Mucosa of descending colon (tissue), 3 donors: ENCODE results near the gene FAM217B. TPM values are rescaled to one million over a fixed set of nuclear protein-coding genes. Genes with fewer than 3 reads are reported as not detected.
A peak's percentile ranks its signal among the peaks of the same experiment; 100 is the strongest.
"Not testable (repeated sequence)": the region's sequence is repeated elsewhere in the genome, so short reads cannot be mapped to it uniquely, and the experiment has no call there.

Experiments used
- ATAC-seq: fragments of 200-7000 bp; cut with Tn5 transposase; one replicate; pipeline ENCODE4 v1.9.1; 2020; ENCODE audit warnings: mild to moderate bottlenecking, moderate library complexity
- DNase-seq, 3 donors: peaks; one replicate each; pipeline ENCODE4 v3.0.0-alpha.2; 2020
- H3K36me3 ChIP-seq: fragments of 200-600 bp; one replicate; pipeline ENCODE4 v1.8.0; 2021; ENCODE audit warnings: low read depth, mild to moderate bottlenecking
- H3K4me1 ChIP-seq: fragments of 200-600 bp; one replicate; pipeline ENCODE4 v1.8.0; 2021; ENCODE audit warnings: low read depth, mild to moderate bottlenecking
- H3K4me3 ChIP-seq: fragments of 200-600 bp; one replicate; pipeline ENCODE4 v1.8.0; 2021; ENCODE audit warnings: mild to moderate bottlenecking
- H3K9me3 ChIP-seq: fragments of 200-600 bp; one replicate; pipeline ENCODE4 v1.8.0; 2021; ENCODE audit warnings: mild to moderate bottlenecking
- CTCF ChIP-seq: fragments of 200-600 bp; IDR thresholded peaks from one replicate; pipeline ENCODE4 v1.8.0; 2022; ENCODE audit warnings: antibody characterized with exemption, mild to moderate bottlenecking
- intact Hi-C, 2 donors: fragments of 100-400 bp; cut with DNase I in 1 of 2; cut with micrococcal nuclease in 1 of 2; formaldehyde crosslinking; loops; one replicate each; pipeline versions ENCODE4 v1.11.0 to v1.11.1; 2022; cut with DNase I, micrococcal nuclease
- total RNA-seq, 3 donors: library from RNA; stranded (reverse); fragmentation: NEBNext Ultra II Directional in 2 of 3; extraction: Animal tissue kit (Norgen Biotek cat#: 25700) in 2 of 3; gene quantifications; one replicate each; pipeline versions ENCODE4 v1.2.1 to v1.2.4, GENCODE V29; 2021 to 2023
- donor health status: DM: no; HTN: no; CAD: no; lungs with moderate emphysema.
- donor health status: DM: no; HTN: no; CAD: no.
- donor health status: DM: no; HTN: yes; CAD: no.

The FAM217B gene
- total RNA-seq, 3 donors from 2014 or later: 8.2 to 19.0 (median 9.8) TPM

GRCh38 chr20:59954718-59955117 lies 14.5 kb downstream of the FAM217B start:
- no peak overlapping the region for H3K4me3 ChIP-seq
- intact Hi-C loops: no loop called here
- ATAC-seq: no peak
- H3K4me1 ChIP-seq: no peaks in the 10 kb centered on the region
- no peak for TF ChIP-seq CTCF
- DNase-seq: no peak
- H3K9me3 ChIP-seq: no peaks in the 10 kb centered on the region
- H3K36me3 ChIP-seq: no peaks in the 10 kb centered on the region

DNA sequence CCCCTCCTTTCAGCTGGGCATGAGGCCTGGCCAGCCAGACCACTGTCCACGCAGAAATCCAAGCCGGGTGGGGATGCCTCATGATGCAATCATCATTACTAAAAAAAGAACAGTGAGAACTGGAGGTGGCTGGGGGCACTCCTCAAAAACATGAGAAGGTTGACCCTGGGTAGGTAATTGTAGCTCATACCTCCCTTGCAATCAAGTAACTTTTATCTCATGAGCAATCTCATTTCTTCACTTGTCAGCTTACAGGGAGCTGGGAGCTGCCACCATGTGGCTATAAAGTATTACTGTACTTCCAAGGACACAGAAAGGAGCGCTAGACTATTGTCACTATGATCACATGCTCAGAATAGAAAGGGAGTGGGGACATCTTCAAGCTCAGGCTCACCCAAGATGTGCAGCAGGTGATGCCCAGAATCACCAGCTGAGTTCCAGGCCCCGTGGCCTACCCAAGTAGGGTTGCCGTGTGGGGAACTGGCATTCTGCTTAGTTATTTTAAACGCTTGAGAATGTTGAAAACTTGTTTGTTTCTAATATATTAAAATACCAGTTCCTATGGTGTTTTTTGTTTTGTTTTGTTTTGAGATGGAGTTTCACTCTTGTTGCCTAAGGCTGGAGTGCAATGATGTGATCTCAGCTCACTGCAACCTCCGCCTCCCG lies 15.1 kb downstream of the FAM217B start:
- peak; percentile 83 for ATAC-seq

GRCh38 chr20:59957568-59957967 lies 17.4 kb downstream of the FAM217B start:
- H3K4me1 ChIP-seq, DNase-seq, intact Hi-C loops, H3K4me3 ChIP-seq, H3K9me3 ChIP-seq, H3K36me3 ChIP-seq: not testable (repeated sequence)
- peak; percentile 56 for ATAC-seq

More for the DNA sequence above, 15.1 kb downstream of the FAM217B start:
- intact Hi-C loops: no loop called here
- Histone ChIP-seq H3K9me3 (no peaks in the 10 kb centered on the region), H3K36me3 (no peaks in the 10 kb centered on the region), H3K4me3 (no peak overlapping the region), H3K4me1 (no peaks in the 10 kb centered on the region)
- no peak for TF ChIP-seq CTCF
- peak in 1 of 3 donors; percentile 20 for DNase-seq

DNA sequence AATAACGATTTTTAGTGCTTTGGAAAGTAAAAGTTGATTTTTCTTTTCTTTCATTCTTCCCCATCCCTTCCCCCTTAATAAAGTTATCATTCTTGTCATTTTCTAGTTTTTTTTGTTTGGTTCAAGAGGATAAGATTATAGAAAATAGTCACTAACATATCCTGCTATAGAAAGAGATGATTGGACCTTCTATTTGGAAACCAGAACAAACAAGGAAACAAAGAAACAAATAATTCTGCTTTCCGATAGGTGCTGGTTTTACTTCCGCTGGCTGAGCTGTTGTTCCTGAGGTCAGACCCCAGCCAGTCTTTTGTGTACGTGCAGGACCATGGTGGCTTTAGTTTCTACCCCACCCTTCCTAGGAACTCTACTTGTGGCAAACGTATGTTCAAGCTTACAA lies 17.9 kb downstream of the FAM217B start, which contains the start of gene CDH26:
Gene CDH26, plus strand, starts transcription at position 301 of the 400 bp plus-strand sequence. CDS start 304 bp downstream, outside the sequence.
- DNase-seq (no peak), ATAC-seq (no peak)
- Histone ChIP-seq H3K4me1 (no peaks in the 10 kb centered on the region), H3K36me3 (no peaks in the 10 kb centered on the region), H3K4me3 (no peak within 1 kb of the TSS), H3K9me3 (no peaks in the 10 kb centered on the region)
- TF ChIP-seq CTCF: no peak
- intact Hi-C loops: no loop called here

- Histone ChIP-seq H3K9me3 (no peaks in the 10 kb centered on the region), H3K4me1 (no peaks in the 10 kb centered on the region), H3K4me3 (no peak overlapping the region), H3K36me3 (no peaks in the 10 kb centered on the region)
- DNase-seq: no peak
- ATAC-seq: peak; percentile 25
- TF ChIP-seq CTCF: no peak
- intact Hi-C loops: no loop called here
These were observed 18.4 kb downstream of the FAM217B start for GRCh38 chr20:59958626-59959025.

- Histone ChIP-seq H3K9me3 (no peaks in the 10 kb centered on the region), H3K4me1 (no peaks in the 10 kb centered on the region), H3K4me3 (no peak overlapping the region), H3K36me3 (no peaks in the 10 kb centered on the region)
- TF ChIP-seq CTCF: no peak
- intact Hi-C loops: no loop called here
- ATAC-seq (no peak), DNase-seq (no peak)
These were observed 21.2 kb downstream of the FAM217B start for GRCh38 chr20:59961423-59961822.
